Right lobe of liver (tissue), 6 donors: ENCODE measurements around the gene PACRG. TPM values are rescaled to one million over a fixed set of nuclear protein-coding genes. Genes with fewer than 3 reads are reported as not detected.

ENCODE experiments used
- ATAC-seq, 4 donors: fragments of 200-7000 bp; cut with Tn5 transposase; one replicate each; pipeline ENCODE4 v1.9.1; 2020; ENCODE audit warnings: mild to moderate bottlenecking in 4 of 4, moderate library complexity in 4 of 4
- DNase-seq, 3 donors: peaks; one replicate each; pipeline ENCODE4 v3.0.0-alpha.2; 2020
- H3K27ac ChIP-seq, 3 donors: fragments of 200-600 bp; one replicate each; pipeline ENCODE4 v1.8.0; 2022
- H3K27me3 ChIP-seq, 2 donors: fragments of 200-600 bp; one replicate each; pipeline ENCODE4 v1.8.0; 2022
- H3K36me3 ChIP-seq, 4 donors: fragments of 200-600 bp; sonication (generic) in 1 of 4; one replicate each; pipeline versions ENCODE4 v1.5.1 to v1.8.0; 2017 to 2022; ENCODE audit warnings: control low read depth in 1 of 4
- H3K4me1 ChIP-seq, 4 donors: fragments of 200-600 bp; sonication (generic) in 1 of 4; one replicate each; pipeline versions ENCODE4 v1.5.1 to v1.8.0; 2017 to 2022; ENCODE audit warnings: control low read depth in 1 of 4
- H3K4me3 ChIP-seq, 3 donors: fragments of 200-600 bp; one replicate each; pipeline ENCODE4 v1.8.0; 2022
- H3K9me3 ChIP-seq, 4 donors: fragments of 200-600 bp; sonication (generic) in 1 of 4; one replicate each; pipeline versions ENCODE4 v1.5.1 to v1.8.0; 2017 to 2022; ENCODE audit warnings: control low read depth in 1 of 4
- POLR2A ChIP-seq: fragments of 450-650 bp; IDR thresholded peaks from one replicate; pipeline ENCODE4 v1.6.1; 2017; ENCODE audit warnings: antibody characterized with exemption, mild to moderate bottlenecking
- WGBS: methylation state at CpG from one replicate; pipeline ENCODE4 v1.1.6; 2018; ENCODE audit warnings: low coverage, low lambda C conversion rate; ENCODE audit not compliant: insufficient coverage; ENCODE audit errors: missing lambda C conversion rate; 5-methylcytosine and 5-hydroxymethylcytosine counted together
- intact Hi-C, 2 donors: fragments of 100-400 bp; cut with DNase I; formaldehyde crosslinking; loops; one replicate each; pipeline versions ENCODE4 v1.11.2 to v1.14.1; 2022
- total RNA-seq, 6 experiments: library from RNA; depleted of rRNA in 2 of 6; stranded (reverse); fragments of >200 nt in 2 of 6; fragmentation: NEBNext Ultra II Directional in 3 of 6; extraction: Animal tissue kit (Norgen Biotek cat#: 25700) in 3 of 6; gene quantifications; one replicate each; pipeline versions ENCODE4 v1.1.0 to v1.2.4, GENCODE V29; 2016 to 2023
- TF ChIP-seq, protein P1 (sequence below), 4 donors: fragments of 200-600 bp in 3 of 4; fragments of 450-650 bp in 1 of 4; IDR thresholded peaks; one replicate each; pipeline versions ENCODE4 v1.5.1 to v1.8.0; 2016 to 2022; ENCODE audit warnings: antibody characterized with exemption in 4 of 4, mild to moderate bottlenecking in 2 of 4
- donor health status: DM: no; HTN: yes; CAD: no.
- donor health status: DM: no; HTN: no; CAD: no.
- donor health status: DM: no; HTN: no; CAD: no.
- donor health status: DM: no; HTN: yes; CAD: no.
- donor health status: DM: no; HTN: yes; CAD: no.

The PACRG gene
- total RNA-seq, 6 experiments from 2014 or later, result 0.25 to 5.3 (median 2.7) TPM

DNA sequence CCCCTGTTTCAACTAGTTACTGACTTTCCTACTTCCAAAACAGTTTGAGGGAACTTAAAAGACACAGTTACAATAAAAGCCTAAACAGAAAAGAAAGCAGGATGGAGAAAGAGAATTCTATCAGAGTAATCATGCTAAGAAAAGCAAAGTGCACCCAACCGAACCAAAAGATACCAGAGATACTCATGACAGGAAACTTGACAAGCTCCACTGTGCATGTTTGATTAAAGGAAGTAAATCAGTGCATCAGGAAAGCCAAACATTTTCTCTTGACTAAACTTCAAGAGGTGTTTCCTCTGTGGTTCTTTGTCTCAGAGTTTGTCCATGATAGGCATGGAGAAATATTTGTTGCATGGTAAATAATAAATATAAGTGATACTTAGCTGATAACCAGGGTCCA, 138.9 kb downstream of the PACRG start:
- ATAC-seq (no peak), DNase-seq (no peak)
- WGBS, result 27% methylated on average over 1 of the region's 1 CpG
- intact Hi-C loops, result no loop called here
- no peak overlapping the region for H3K4me3 ChIP-seq
- H3K9me3 ChIP-seq, result no peaks in the 10 kb centered on the region
- TF ChIP-seq, protein P1, sequence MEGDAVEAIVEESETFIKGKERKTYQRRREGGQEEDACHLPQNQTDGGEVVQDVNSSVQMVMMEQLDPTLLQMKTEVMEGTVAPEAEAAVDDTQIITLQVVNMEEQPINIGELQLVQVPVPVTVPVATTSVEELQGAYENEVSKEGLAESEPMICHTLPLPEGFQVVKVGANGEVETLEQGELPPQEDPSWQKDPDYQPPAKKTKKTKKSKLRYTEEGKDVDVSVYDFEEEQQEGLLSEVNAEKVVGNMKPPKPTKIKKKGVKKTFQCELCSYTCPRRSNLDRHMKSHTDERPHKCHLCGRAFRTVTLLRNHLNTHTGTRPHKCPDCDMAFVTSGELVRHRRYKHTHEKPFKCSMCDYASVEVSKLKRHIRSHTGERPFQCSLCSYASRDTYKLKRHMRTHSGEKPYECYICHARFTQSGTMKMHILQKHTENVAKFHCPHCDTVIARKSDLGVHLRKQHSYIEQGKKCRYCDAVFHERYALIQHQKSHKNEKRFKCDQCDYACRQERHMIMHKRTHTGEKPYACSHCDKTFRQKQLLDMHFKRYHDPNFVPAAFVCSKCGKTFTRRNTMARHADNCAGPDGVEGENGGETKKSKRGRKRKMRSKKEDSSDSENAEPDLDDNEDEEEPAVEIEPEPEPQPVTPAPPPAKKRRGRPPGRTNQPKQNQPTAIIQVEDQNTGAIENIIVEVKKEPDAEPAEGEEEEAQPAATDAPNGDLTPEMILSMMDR (IDR thresholded peaks at IDR 0.05), result no peak
- no peak for TF ChIP-seq POLR2A
- H3K27me3 ChIP-seq, result no peaks in the 10 kb centered on the region
- no peak overlapping the region for H3K27ac ChIP-seq
- no peaks in the 10 kb centered on the region for H3K36me3 ChIP-seq
- H3K4me1 ChIP-seq, result no peaks in the 10 kb centered on the region

DNA sequence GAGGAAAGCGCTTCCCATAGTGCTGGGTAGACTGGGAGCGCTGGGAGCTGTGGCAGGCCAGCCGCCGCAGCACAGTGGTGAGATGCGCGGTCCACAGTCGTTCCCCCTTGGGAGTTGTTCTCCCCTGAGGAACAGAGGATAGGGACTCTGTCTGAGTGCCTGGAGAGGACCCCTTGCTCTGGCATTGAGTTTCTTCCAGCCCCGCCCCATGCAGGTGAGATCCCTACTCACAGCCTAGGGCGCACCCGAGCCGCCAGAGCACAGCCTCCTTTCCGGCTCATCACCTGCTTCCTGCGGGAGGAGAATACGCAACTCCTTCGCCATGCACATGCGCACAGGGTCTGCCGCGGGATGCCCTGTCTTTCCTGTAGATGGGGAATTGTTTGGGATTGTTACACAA, 140.6 kb downstream of the PACRG start:
- no peaks in the 10 kb centered on the region for H3K4me1 ChIP-seq
- WGBS, result 91% methylated on average over 16 of the region's 18 CpGs
- DNase-seq (no peak), ATAC-seq (no peak)
- H3K4me3 ChIP-seq, result no peak overlapping the region
- no peaks in the 10 kb centered on the region for H3K27me3 ChIP-seq
- no peaks in the 10 kb centered on the region for H3K36me3 ChIP-seq
- TF ChIP-seq, protein P1 (IDR thresholded peaks at IDR 0.05), result no peak
- no peak for TF ChIP-seq POLR2A
- intact Hi-C loops, result no loop called here
- no peak overlapping the region for H3K27ac ChIP-seq
- H3K9me3 ChIP-seq, result no peaks in the 10 kb centered on the region

DNA sequence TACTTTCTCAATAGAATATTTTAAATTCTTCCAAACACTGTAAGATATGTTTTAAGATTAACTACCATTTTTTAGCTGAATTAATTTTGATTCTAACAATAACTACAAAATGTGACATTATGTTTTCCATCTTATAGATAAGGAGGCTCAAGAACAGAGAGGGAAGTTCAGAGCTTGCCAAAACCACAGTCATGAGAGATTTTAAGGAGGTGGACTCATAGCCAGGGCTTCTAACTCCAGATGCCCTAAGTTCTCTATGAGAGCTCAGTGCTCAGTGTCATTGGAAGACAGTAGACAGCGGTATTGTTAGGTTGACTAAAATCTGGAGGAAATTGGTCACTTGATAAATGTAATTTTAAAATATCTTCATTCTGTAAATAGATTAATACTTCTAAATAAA, 144.2 kb downstream of the PACRG start:
- Histone ChIP-seq H3K36me3 (no peaks in the 10 kb centered on the region), H3K27ac (no peak overlapping the region), H3K9me3 (no peaks in the 10 kb centered on the region), H3K4me3 (no peak overlapping the region), H3K27me3 (no peaks in the 10 kb centered on the region), H3K4me1 (no peaks in the 10 kb centered on the region)
- intact Hi-C loops, result no loop called here
- TF ChIP-seq, protein P1 (IDR thresholded peaks at IDR 0.05), result no peak
- TF ChIP-seq POLR2A, result no peak
- no peak for DNase-seq
- ATAC-seq, result no peak
- 56% methylated on average over 1 of the region's 1 CpG for WGBS

DNA sequence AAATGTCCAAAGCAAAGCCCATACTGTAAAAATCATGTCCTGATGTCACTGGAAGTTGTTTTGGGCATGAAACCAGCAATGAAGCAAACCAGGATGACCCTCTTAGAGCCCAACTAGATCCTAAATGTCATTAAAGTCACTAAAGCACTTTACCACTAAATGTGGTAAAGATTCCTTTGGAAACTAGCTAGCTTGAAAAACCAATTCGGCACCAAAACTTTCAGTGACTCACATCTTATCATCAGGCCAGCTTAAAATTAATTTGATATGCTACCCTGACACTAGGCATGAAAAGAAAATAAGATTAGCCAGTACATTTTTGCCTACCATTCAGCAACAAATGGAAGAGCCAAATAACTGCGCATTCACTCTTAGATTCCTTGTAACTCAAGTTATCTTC, 145.8 kb downstream of the PACRG start:
- Histone ChIP-seq H3K27ac (no peak overlapping the region), H3K27me3 (no peaks in the 10 kb centered on the region), H3K36me3 (no peaks in the 10 kb centered on the region), H3K9me3 (no peaks in the 10 kb centered on the region), H3K4me1 (no peaks in the 10 kb centered on the region), H3K4me3 (no peak overlapping the region)
- ATAC-seq (no peak), DNase-seq (no peak)
- intact Hi-C loops, result no loop called here
- WGBS, result 91% methylated on average over 2 of the region's 2 CpGs
- TF ChIP-seq POLR2A, result no peak
- TF ChIP-seq, protein P1 (IDR thresholded peaks at IDR 0.05), result no peak

DNA sequence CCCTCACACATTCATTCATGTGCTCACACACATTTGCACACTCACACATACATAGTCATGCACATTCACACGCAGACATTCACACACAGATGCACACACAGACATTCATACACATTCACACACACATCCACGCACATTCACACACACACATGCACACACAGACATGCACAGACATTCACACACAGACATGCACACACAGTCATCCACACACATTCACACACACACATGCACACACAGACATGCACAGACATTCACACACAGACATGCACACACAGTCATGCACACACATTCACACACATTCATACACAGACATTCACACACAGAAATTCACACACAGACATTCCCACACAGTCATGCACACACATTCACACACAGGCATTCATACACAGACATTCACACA, 147.3 kb downstream of the PACRG start:
- Histone ChIP-seq H3K27me3 (no peaks in the 10 kb centered on the region), H3K36me3 (no peaks in the 10 kb centered on the region), H3K4me3 (no peak overlapping the region), H3K4me1 (no peaks in the 10 kb centered on the region), H3K27ac (no peak overlapping the region), H3K9me3 (no peaks in the 10 kb centered on the region)
- intact Hi-C loops, result no loop called here
- DNase-seq (no peak), ATAC-seq (no peak)
- TF ChIP-seq, protein P1 (IDR thresholded peaks at IDR 0.05), result no peak
- no peak for TF ChIP-seq POLR2A
- 87% methylated on average over 2 of the region's 2 CpGs for WGBS
